ENCODE measurements around the gene CLEC16A.

The CLEC16A gene

GRCh38 chr16:10968498-10968897 lies 24.1 kb downstream of the CLEC16A start:
- no peak for DNase-seq (ENCODE audit: low spot score)

- no peak for DNase-seq (ENCODE audit: low spot score)
These were observed 25.3 kb downstream of the CLEC16A start for GRCh38 chr16:10969615-10970014.

- DNase-seq (ENCODE audit: low spot score) = no peak
These were observed 25.7 kb downstream of the CLEC16A start for GRCh38 chr16:10970065-10970464.

- DNase-seq (ENCODE audit: low spot score) = peak; percentile 62
These were observed 27.2 kb downstream of the CLEC16A start for GRCh38 chr16:10971560-10971961.

- no peak for DNase-seq (ENCODE audit: low spot score)
These were observed 27.9 kb downstream of the CLEC16A start for GRCh38 chr16:10972108-10972818.

- DNase-seq (ENCODE audit: low spot score) = no peak
These were observed 28.6 kb downstream of the CLEC16A start for GRCh38 chr16:10972819-10973464.

- no peak for DNase-seq (ENCODE audit: low spot score)
These were observed 32.3 kb downstream of the CLEC16A start for GRCh38 chr16:10976634-10977033.

- no peak for DNase-seq (ENCODE audit: low spot score)
These were observed 33.8 kb downstream of the CLEC16A start for GRCh38 chr16:10978124-10978523.

- no peak for DNase-seq (ENCODE audit: low spot score)
These were observed 34.6 kb downstream of the CLEC16A start for GRCh38 chr16:10978871-10979446.

GRCh38 chr16:10979717-10980601 lies 35.6 kb downstream of the CLEC16A start:
- no peak for DNase-seq (ENCODE audit: low spot score)

GRCh38 chr16:10980813-10981212 lies 36.4 kb downstream of the CLEC16A start:
- no peak for DNase-seq (ENCODE audit: low spot score)

- DNase-seq (ENCODE audit: low spot score) = peak; percentile 40
These were observed 37.4 kb downstream of the CLEC16A start for GRCh38 chr16:10981697-10982216.

- DNase-seq (ENCODE audit: low spot score) = no peak
These were observed 38.2 kb downstream of the CLEC16A start for GRCh38 chr16:10982465-10983150.

- DNase-seq (ENCODE audit: low spot score) = no peak
These were observed 38.8 kb downstream of the CLEC16A start for GRCh38 chr16:10983159-10983558.

- DNase-seq (ENCODE audit: low spot score) = no peak
These were observed 40.1 kb downstream of the CLEC16A start for GRCh38 chr16:10984509-10984908.

GRCh38 chr16:10987361-10988163 lies 43.2 kb downstream of the CLEC16A start:
- peak; percentile 26 for DNase-seq (ENCODE audit: low spot score)

GRCh38 chr16:10988164-10988803 lies 43.9 kb downstream of the CLEC16A start:
- DNase-seq (ENCODE audit: low spot score) = peak; percentile 46

GRCh38 chr16:10988879-10989278 lies 44.5 kb downstream of the CLEC16A start:
- no peak for DNase-seq (ENCODE audit: low spot score)

- no peak for DNase-seq (ENCODE audit: low spot score)
These were observed 45.2 kb downstream of the CLEC16A start for GRCh38 chr16:10989559-10989958.

GRCh38 chr16:10990378-10990777 lies 46.0 kb downstream of the CLEC16A start:
- DNase-seq (ENCODE audit: low spot score) = no peak
